Ovary (tissue), 9 donors: ENCODE data around the gene GYS1. TPM values are rescaled to one million over a fixed set of nuclear protein-coding genes. Genes with fewer than 3 reads are reported as not detected.

ENCODE experiments used
- DNase-seq, 5 donors: peaks; one replicate each; pipeline ENCODE4 v3.0.0-alpha.2; 2019 to 2020
- H3K27ac ChIP-seq, 2 donors: fragments of 200-600 bp; one replicate each; pipeline versions ENCODE4 v1.5.1 to v1.8.0; 2019 to 2022
- H3K27me3 ChIP-seq: fragments of 200-600 bp; one replicate; pipeline ENCODE4 v1.8.0; 2022
- H3K36me3 ChIP-seq: fragments of 200-600 bp; sonication (generic); one replicate; pipeline ENCODE4 v1.5.1; 2019
- H3K4me1 ChIP-seq: one replicate; pipeline ENCODE4 v1.8.1; 2013; ENCODE audit warnings: mild to moderate bottlenecking, moderate library complexity; ENCODE audit not compliant: insufficient read depth
- H3K4me3 ChIP-seq: fragments of 200-600 bp; sonication (generic); one replicate; pipeline ENCODE4 v1.5.1; 2017
- H3K9me3 ChIP-seq, 2 donors: fragments of 200-600 bp in 1 of 2; sonication (generic) in 1 of 2; one replicate each; pipeline versions ENCODE4 v1.5.1 to v1.8.1; 2013 to 2019; ENCODE audit warnings: mild to moderate bottlenecking in 1 of 2, moderate library complexity in 1 of 2
- CTCF ChIP-seq, 3 donors: fragments of 450-650 bp in 2 of 3; fragments of 200-600 bp in 1 of 3; IDR thresholded peaks; one replicate each; pipeline versions ENCODE4 v1.5.1 to v1.8.0; 2016 to 2022; ENCODE audit warnings: antibody characterized with exemption in 3 of 3, mild to moderate bottlenecking in 1 of 3
- EP300 ChIP-seq: sonication (generic); formaldehyde crosslinking; IDR thresholded peaks from one replicate; pipeline ENCODE4 v1.6.1; 2017; ENCODE audit warnings: antibody characterized with exemption
- POLR2A ChIP-seq: fragments of 450-650 bp; IDR thresholded peaks from one replicate; pipeline ENCODE4 v1.6.1; 2017; ENCODE audit warnings: antibody characterized with exemption, mild to moderate bottlenecking, moderate library complexity
- whole genome bisulfite sequencing, 3 donors: extraction: QIAGEN DNeasy Blood & Tissue Kit in 1 of 3; methylation state at CpG; one replicate each; pipeline versions ENCODE4 v1.1.5 to v1.1.7; 2013 to 2017; 5-methylcytosine and 5-hydroxymethylcytosine counted together
- intact Hi-C, 4 donors: fragments of 100-400 bp; cut with DNase I; formaldehyde crosslinking; loops; one replicate each; pipeline versions ENCODE4 v1.11.0 to v1.15.1; 2022 to 2023
- microRNA-seq, 3 donors: library from miRNA; unstranded; fragments of <30 nt; microRNA quantifications; one replicate each; pipeline versions ENCODE4 to v1.2.0, GENCODE V29; 2019 to 2020
- polyA plus RNA-seq, 2 donors: library from polyadenylated mRNA; stranded (reverse); fragments of 200-250 nt in 1 of 2; fragments of 350-450 nt in 1 of 2; fragmentation: Illumina TruSeq in 1 of 2; extraction: RNeasy Lipid Tissue Mini Kit (QIAGEN cat#74804) in 1 of 2; gene quantifications; one replicate each; pipeline ENCODE4 v1.2.3, GENCODE V29; 2013 to 2014
- small RNA-seq: library from RNA; depleted of rRNA; stranded (forward); fragments of <200 nt; gene quantifications from one replicate; pipeline ENCODE3, GENCODE V24; 2016
- total RNA-seq, 7 donors: library from RNA; depleted of rRNA in 2 of 7; stranded (reverse); fragments of >200 nt in 2 of 7; fragmentation: NEBNext Ultra II Directional in 3 of 7; extraction: Animal tissue kit (Norgen Biotek cat#: 25700) in 3 of 7; gene quantifications; one replicate each; pipeline versions ENCODE4 v1.1.0 to v1.2.4, GENCODE V29; 2016 to 2023
- donor health status: DM: no; HTN: no; CAD: no; lungs with moderate emphysema.
- donor health status: DM: no; HTN: no; CAD: no.
- donor health status: Bipolar disorder and iron deficiency.
- donor health status: DM: yes; HTN: yes; CAD: no.
- donor health status: DM: no; HTN: no; CAD: no.
- donor health status: DM: yes; HTN: yes; CAD: no.

Gene GYS1
- total and polyA plus RNA-seq, 9 donors, result 16.3 to 33.6 (median 29.0) TPM

GRCh38 chr19:48918801-48919247, 74.3 kb downstream of the GYS1 start:
- Histone ChIP-seq H3K9me3 (no peaks in the 10 kb centered on the region), H3K27me3 (no peaks in the 10 kb centered on the region), H3K4me1 (no peaks in the 10 kb centered on the region), H3K4me3 (no peak overlapping the region), H3K27ac (no peak overlapping the region), H3K36me3 (no peaks in the 10 kb centered on the region)
- 74 to 81% (median 81%) methylated on average over 18 of the region's 18 CpGs for WGBS, 3 donors
- TF ChIP-seq EP300, result no peak
- TF ChIP-seq CTCF (IDR thresholded peaks at IDR 0.05), result no peak
- TF ChIP-seq POLR2A, result no peak
- peak in 1 of 5 donors; percentile 54 for DNase-seq
- intact Hi-C loops, result no loop called here

Small RNAs within 50 kb of the gene (microRNA-seq; reads per million reads assigned to microRNA genes)
- 0 to 0.16 (median 0) reads per million in 3 donors for gene MIR6798

Small RNAs within 50 kb of the gene (small RNA-seq; reads per million reads assigned to genes)
- gene AC026803.1, result not detected
- gene MIR6798, result not detected

Other genes starting within 250 kb of the GYS1 start
- under 1 TPM in 2 of 7 donors, not detected in 5; 0.11 to 0.67 TPM for gene IZUMO1, start 246.4 kb downstream of the GYS1 start, total RNA-seq
- under 1 TPM; 0.08 to 0.13 TPM for gene IZUMO1, start 246.4 kb downstream of the GYS1 start, polyA plus RNA-seq
- 1 to 10 TPM in 3 of 7 donors, under 1 TPM in 4; 0.48 to 4.0 (median 0.87) TPM for gene FUT1, start 240.7 kb downstream of the GYS1 start, total RNA-seq
- gene FUT1, start 240.7 kb downstream of the GYS1 start, polyA plus RNA-seq, result 1 to 10 TPM; 1.3 to 1.4 TPM
- gene FGF21, start 237.8 kb downstream of the GYS1 start, total RNA-seq, result not detected
- not detected for gene FGF21, start 237.8 kb downstream of the GYS1 start, polyA plus RNA-seq
- 10 to 100 TPM; 29.1 to 73.6 (median 55.5) TPM for gene BCAT2, start 182.3 kb downstream of the GYS1 start, total RNA-seq
- gene BCAT2, start 182.3 kb downstream of the GYS1 start, polyA plus RNA-seq, result 10 to 100 TPM in 1 of 2 donors, 1 to 10 TPM in 1; 7.8 to 70.5 TPM
- 10 to 100 TPM; 22.9 to 82.8 (median 46.1) TPM for gene HSD17B14, start 156.8 kb downstream of the GYS1 start, total RNA-seq
- gene HSD17B14, start 156.8 kb downstream of the GYS1 start, polyA plus RNA-seq, result 10 to 100 TPM; 10.6 to 78.7 TPM
- 10 to 100 TPM; 18.3 to 96.5 (median 52.7) TPM for gene PLEKHA4, start 124.7 kb downstream of the GYS1 start, total RNA-seq
- gene PLEKHA4, start 124.7 kb downstream of the GYS1 start, polyA plus RNA-seq, result 10 to 100 TPM; 18.8 to 50.9 TPM
- gene PPP1R15A, start 120.9 kb downstream of the GYS1 start, total RNA-seq, result 100 to 1,000 TPM in 1 of 7 donors, 10 to 100 TPM in 6; 22.8 to 156 (median 40.1) TPM
- gene PPP1R15A, start 120.9 kb downstream of the GYS1 start, polyA plus RNA-seq, result 10 to 100 TPM; 63.2 to 66.2 TPM
- 1 to 10 TPM in 5 of 7 donors, not detected in 2; 1.8 to 3.3 (median 2.5) TPM for gene TULP2, start 94.6 kb downstream of the GYS1 start, total RNA-seq
- under 1 TPM; 0.35 to 0.40 TPM for gene TULP2, start 94.6 kb downstream of the GYS1 start, polyA plus RNA-seq
- 100 to 1,000 TPM; 128 to 249 (median 189) TPM for gene NUCB1, start 93.0 kb downstream of the GYS1 start, total RNA-seq
- 100 to 1,000 TPM; 141 to 230 TPM for gene NUCB1, start 93.0 kb downstream of the GYS1 start, polyA plus RNA-seq
- under 1 TPM in 4 of 7 donors, not detected in 3; 0.28 to 0.78 (median 0.68) TPM for gene DHDH, start 59.6 kb downstream of the GYS1 start, total RNA-seq
- under 1 TPM in 1 of 2 donors, not detected in 1; 0.52 TPM for gene DHDH, start 59.6 kb downstream of the GYS1 start, polyA plus RNA-seq
- gene BAX, start 38.4 kb downstream of the GYS1 start, total RNA-seq, result 10 to 100 TPM; 10.6 to 57.7 (median 45.9) TPM
- gene BAX, start 38.4 kb downstream of the GYS1 start, polyA plus RNA-seq, result 10 to 100 TPM; 14.6 to 48.1 TPM
- 1,000 to 10,000 TPM; 1,608 to 2,908 (median 2,022) TPM for gene FTL, start 28.0 kb downstream of the GYS1 start, total RNA-seq
- 1,000 to 10,000 TPM; 2,697 to 3,617 TPM for gene FTL, start 28.0 kb downstream of the GYS1 start, polyA plus RNA-seq
- 100 to 1,000 TPM in 1 of 7 donors, 10 to 100 TPM in 6; 44.8 to 101 (median 56.6) TPM for gene RUVBL2, start 578 bp upstream of the GYS1 start, total RNA-seq
- 10 to 100 TPM; 11.4 to 53.1 TPM for gene RUVBL2, start 578 bp upstream of the GYS1 start, polyA plus RNA-seq
- not detected for gene LHB, start 23.8 kb upstream of the GYS1 start, total RNA-seq
- not detected for gene LHB, start 23.8 kb upstream of the GYS1 start, polyA plus RNA-seq
- gene CGB3, start 31.0 kb upstream of the GYS1 start, total RNA-seq, result not detected
- gene CGB3, start 31.0 kb upstream of the GYS1 start, polyA plus RNA-seq, result not detected
- gene CGB2, start 38.6 kb upstream of the GYS1 start, total RNA-seq, result not detected
- gene CGB2, start 38.6 kb upstream of the GYS1 start, polyA plus RNA-seq, result not detected
- not detected for gene CGB1, start 43.6 kb upstream of the GYS1 start, total RNA-seq
- gene CGB1, start 43.6 kb upstream of the GYS1 start, polyA plus RNA-seq, result not detected
- gene CGB5, start 50.5 kb upstream of the GYS1 start, total RNA-seq, result not detected
- not detected for gene CGB5, start 50.5 kb upstream of the GYS1 start, polyA plus RNA-seq
- under 1 TPM in 1 of 7 donors, not detected in 6; 0.46 TPM for gene CGB8, start 55.8 kb upstream of the GYS1 start, total RNA-seq
- gene CGB8, start 55.8 kb upstream of the GYS1 start, polyA plus RNA-seq, result not detected
- not detected for gene CGB7, start 64.4 kb upstream of the GYS1 start, total RNA-seq
- gene CGB7, start 64.4 kb upstream of the GYS1 start, polyA plus RNA-seq, result under 1 TPM in 1 of 2 donors, not detected in 1; 0.15 TPM
- under 1 TPM in 3 of 7 donors, not detected in 4; 0.23 to 0.46 (median 0.27) TPM for gene NTF4, start 71.5 kb upstream of the GYS1 start, total RNA-seq
- gene NTF4, start 71.5 kb upstream of the GYS1 start, polyA plus RNA-seq, result under 1 TPM in 1 of 2 donors, not detected in 1; 0.13 TPM
- gene KCNA7, start 79.4 kb upstream of the GYS1 start, total RNA-seq, result not detected
- gene KCNA7, start 79.4 kb upstream of the GYS1 start, polyA plus RNA-seq, result not detected
- 100 to 1,000 TPM; 181 to 284 (median 252) TPM for gene SNRNP70, start 92.1 kb upstream of the GYS1 start, total RNA-seq
- 100 to 1,000 TPM; 133 to 366 TPM for gene SNRNP70, start 92.1 kb upstream of the GYS1 start, polyA plus RNA-seq
- 1 to 10 TPM; 6.6 to 9.8 (median 8.5) TPM for gene LIN7B, start 121.1 kb upstream of the GYS1 start, total RNA-seq
- 1 to 10 TPM in 1 of 2 donors, under 1 TPM in 1; 0.82 to 8.9 TPM for gene LIN7B, start 121.1 kb upstream of the GYS1 start, polyA plus RNA-seq
- 1 to 10 TPM in 1 of 7 donors, under 1 TPM in 3, not detected in 3; 0.45 to 1.5 (median 0.46) TPM for gene C19orf73, start 125.8 kb upstream of the GYS1 start, total RNA-seq
- gene C19orf73, start 125.8 kb upstream of the GYS1 start, polyA plus RNA-seq, result under 1 TPM in 1 of 2 donors, not detected in 1; 0.42 TPM
- 1 to 10 TPM in 6 of 7 donors, under 1 TPM in 1; 0.72 to 6.1 (median 3.2) TPM for gene PPFIA3, start 126.2 kb upstream of the GYS1 start, total RNA-seq
- gene PPFIA3, start 126.2 kb upstream of the GYS1 start, polyA plus RNA-seq, result 1 to 10 TPM in 1 of 2 donors, under 1 TPM in 1; 0.55 to 5.8 TPM
- gene HRC, start 162.1 kb upstream of the GYS1 start, total RNA-seq, result 1 to 10 TPM in 5 of 7 donors, under 1 TPM in 2; 0.36 to 3.0 (median 2.1) TPM
- gene HRC, start 162.1 kb upstream of the GYS1 start, polyA plus RNA-seq, result 10 to 100 TPM in 1 of 2 donors, 1 to 10 TPM in 1; 4.0 to 10.5 TPM
- 10 to 100 TPM in 2 of 7 donors, 1 to 10 TPM in 5; 1.2 to 12.2 (median 8.2) TPM for gene TRPM4, start 164.5 kb upstream of the GYS1 start, total RNA-seq
- gene TRPM4, start 164.5 kb upstream of the GYS1 start, polyA plus RNA-seq, result 1 to 10 TPM; 1.1 to 5.1 TPM